Measurements from ENCODE around the gene STK32C. TPM values are rescaled to one million over a fixed set of nuclear protein-coding genes. Genes with fewer than 3 reads are reported as not detected.

The STK32C gene
- total and polyA plus RNA-seq, 7 donors, result 3.6 to 11.7 (median 6.6) TPM

- intact Hi-C loops (cut with DNase I), result no loop called here
- TF ChIP-seq, protein P1, sequence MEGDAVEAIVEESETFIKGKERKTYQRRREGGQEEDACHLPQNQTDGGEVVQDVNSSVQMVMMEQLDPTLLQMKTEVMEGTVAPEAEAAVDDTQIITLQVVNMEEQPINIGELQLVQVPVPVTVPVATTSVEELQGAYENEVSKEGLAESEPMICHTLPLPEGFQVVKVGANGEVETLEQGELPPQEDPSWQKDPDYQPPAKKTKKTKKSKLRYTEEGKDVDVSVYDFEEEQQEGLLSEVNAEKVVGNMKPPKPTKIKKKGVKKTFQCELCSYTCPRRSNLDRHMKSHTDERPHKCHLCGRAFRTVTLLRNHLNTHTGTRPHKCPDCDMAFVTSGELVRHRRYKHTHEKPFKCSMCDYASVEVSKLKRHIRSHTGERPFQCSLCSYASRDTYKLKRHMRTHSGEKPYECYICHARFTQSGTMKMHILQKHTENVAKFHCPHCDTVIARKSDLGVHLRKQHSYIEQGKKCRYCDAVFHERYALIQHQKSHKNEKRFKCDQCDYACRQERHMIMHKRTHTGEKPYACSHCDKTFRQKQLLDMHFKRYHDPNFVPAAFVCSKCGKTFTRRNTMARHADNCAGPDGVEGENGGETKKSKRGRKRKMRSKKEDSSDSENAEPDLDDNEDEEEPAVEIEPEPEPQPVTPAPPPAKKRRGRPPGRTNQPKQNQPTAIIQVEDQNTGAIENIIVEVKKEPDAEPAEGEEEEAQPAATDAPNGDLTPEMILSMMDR (IDR thresholded peaks at IDR 0.05), result no peak
- 64 to 66% (median 64%) methylated on average over 17 of the region's 17 CpGs for WGBS, 3 donors
- H3K36me3 ChIP-seq (ENCODE audit: insufficient read depth in 1 of 2, low read depth in 1 of 2), result no peaks in the 10 kb centered on the region
- H3K27ac ChIP-seq, result no peak overlapping the region
- ATAC-seq, result peak; percentile 15 to 67 (median 47)
- H3K9me3 ChIP-seq, result no peaks in the 10 kb centered on the region
- DNase-seq, result peak in 1 of 2 donors; percentile 45
- no peaks in the 10 kb centered on the region for H3K4me1 ChIP-seq
- H3K27me3 ChIP-seq (ENCODE audit: insufficient read depth in 3 of 3, low read length in 2 of 3), result no peaks in the 10 kb centered on the region
- no peak overlapping the region for H3K4me3 ChIP-seq
Observed at GRCh38 chr10:132208462-132209050, 99.2 kb downstream of the STK32C start.

DNA sequence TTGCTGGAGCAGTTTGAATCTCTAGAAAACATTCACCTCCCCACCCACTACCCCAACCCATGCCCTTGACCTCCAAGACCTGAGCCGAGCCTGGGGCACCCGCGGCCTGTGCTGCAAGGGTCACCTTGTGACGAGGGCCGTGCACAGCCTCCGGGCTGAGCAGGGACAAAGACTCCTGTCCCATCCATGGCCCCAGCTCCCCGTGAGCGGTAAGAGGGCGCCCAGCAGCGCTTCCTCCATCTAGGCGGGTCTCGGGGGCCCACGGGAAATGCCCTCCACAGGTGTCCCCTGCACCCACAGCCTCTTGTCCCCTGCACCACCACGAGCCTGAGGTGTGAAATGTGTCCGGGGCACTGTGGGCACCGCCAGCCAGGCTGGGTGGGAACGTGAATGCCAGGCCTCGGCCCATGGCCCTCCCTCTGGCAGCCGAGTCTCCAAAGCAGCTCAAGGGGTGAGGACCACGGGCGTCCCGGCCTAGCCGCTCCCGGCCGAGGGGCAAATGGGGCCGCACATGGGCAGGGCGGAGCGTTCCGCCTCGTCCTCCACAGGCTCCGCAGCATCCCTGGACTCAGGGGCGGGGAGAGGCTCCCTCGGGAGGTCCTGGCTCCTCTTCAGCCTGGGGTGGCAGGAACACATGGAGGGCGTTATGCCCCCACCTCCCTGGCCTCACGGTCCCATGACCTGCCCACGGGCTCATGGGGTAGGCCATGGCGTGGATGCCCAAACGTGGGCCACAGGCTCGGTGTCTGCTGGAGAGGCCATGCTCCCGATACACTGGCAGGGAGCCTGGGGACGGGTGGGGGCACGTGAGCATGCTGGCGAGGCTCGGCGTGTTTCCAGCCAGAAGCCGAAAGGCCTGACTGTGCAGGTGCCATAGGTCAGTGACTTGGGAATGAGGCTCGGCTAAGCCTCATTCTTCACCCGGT lies 100.0 kb downstream of the STK32C start:
- ATAC-seq (peak in 1 of 4 donors; percentile 16), DNase-seq (peak in 1 of 2 donors; percentile 53)
- intact Hi-C loops (cut with DNase I), result no loop called here
- Histone ChIP-seq H3K4me1 (no peaks in the 10 kb centered on the region), H3K36me3 (ENCODE audit: insufficient read depth in 1 of 2, low read depth in 1 of 2) (no peaks in the 10 kb centered on the region), H3K9me3 (no peaks in the 10 kb centered on the region), H3K27ac (no peak overlapping the region), H3K27me3 (ENCODE audit: insufficient read depth in 3 of 3, low read length in 2 of 3) (no peaks in the 10 kb centered on the region), H3K4me3 (no peak overlapping the region)
- 76 to 80% (median 77%) methylated on average over 47 to 48 of the region's 48 CpGs for WGBS, 3 donors
- TF ChIP-seq, protein P1 (IDR thresholded peaks at IDR 0.05), result no peak

- H3K27ac ChIP-seq, result no peak overlapping the region
- TF ChIP-seq, protein P1 (IDR thresholded peaks at IDR 0.05), result no peak
- H3K4me3 ChIP-seq, result no peak overlapping the region
- H3K27me3 ChIP-seq (ENCODE audit: insufficient read depth in 3 of 3, low read length in 2 of 3), result no peaks in the 10 kb centered on the region
- H3K36me3 ChIP-seq (ENCODE audit: insufficient read depth in 1 of 2, low read depth in 1 of 2), result no peaks in the 10 kb centered on the region
- peak in 1 of 2 donors; percentile 40 for DNase-seq
- no peaks in the 10 kb centered on the region for H3K9me3 ChIP-seq
- ATAC-seq, result no peak
- intact Hi-C loops (cut with DNase I), result no loop called here
- H3K4me1 ChIP-seq, result no peaks in the 10 kb centered on the region
- WGBS, 3 donors, result 89 to 92% (median 91%) methylated on average over 29 of the region's 29 CpGs
Observed at GRCh38 chr10:132206806-132207535, 100.8 kb downstream of the STK32C start.

DNA sequence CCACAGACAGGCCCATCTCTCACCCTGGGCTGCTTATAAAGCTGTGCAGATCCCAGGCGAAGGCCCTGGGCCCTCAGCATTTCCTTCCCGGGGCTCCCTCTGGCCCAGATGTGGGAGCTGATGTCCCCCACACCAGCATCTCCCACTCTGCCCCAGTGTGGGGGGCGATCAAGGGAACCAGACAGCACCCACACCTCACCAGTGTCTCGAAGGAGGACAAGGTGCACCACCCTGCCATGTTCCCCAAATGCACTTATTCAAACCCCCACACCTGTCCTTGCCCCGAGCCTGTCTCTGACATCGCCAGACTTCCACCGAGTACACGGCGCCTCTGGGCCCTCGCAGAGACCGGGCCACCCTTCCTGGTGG lies 101.4 kb downstream of the STK32C start:
- DNase-seq (no peak), ATAC-seq (no peak)
- intact Hi-C loops (cut with DNase I), result no loop called here
- H3K36me3 ChIP-seq (ENCODE audit: insufficient read depth in 1 of 2, low read depth in 1 of 2), result no peaks in the 10 kb centered on the region
- H3K9me3 ChIP-seq, result no peaks in the 10 kb centered on the region
- H3K4me1 ChIP-seq, result no peaks in the 10 kb centered on the region
- no peak overlapping the region for H3K27ac ChIP-seq
- WGBS, 3 donors, result 85 to 94% (median 94%) methylated on average over 11 of the region's 11 CpGs
- no peaks in the 10 kb centered on the region for H3K27me3 ChIP-seq (ENCODE audit: insufficient read depth in 3 of 3, low read length in 2 of 3)
- H3K4me3 ChIP-seq, result no peak overlapping the region
- TF ChIP-seq, protein P1 (IDR thresholded peaks at IDR 0.05), result no peak
